Lower leg skin (tissue), 4 donors: ENCODE results near the gene KLHL24. TPM values are rescaled to one million over a fixed set of nuclear protein-coding genes. Genes with fewer than 3 reads are reported as not detected.
"Not testable (repeated sequence)": the region's sequence is repeated elsewhere in the genome, so short reads cannot be mapped to it uniquely, and the experiment has no call there.

ENCODE experiments used
- DNase-seq, 2 donors: peaks; one replicate each; pipeline ENCODE4 v3.0.0-alpha.2; 2019; ENCODE audit warnings: low spot score in 2 of 2
- H3K4me3 ChIP-seq: fragments of 200-600 bp; sonication (generic); 2 replicates; pipeline ENCODE4 v1.5.1; 2017; ENCODE audit warnings: mild to moderate bottlenecking, low read depth; ENCODE audit not compliant: poor library complexity, severe bottlenecking
- CTCF ChIP-seq, 3 donors: fragments of 450-650 bp; IDR thresholded peaks; one replicate each; pipeline ENCODE4 v1.5.1; 2016; ENCODE audit warnings: antibody characterized with exemption in 3 of 3, mild to moderate bottlenecking in 3 of 3, moderate library complexity in 2 of 3
- POLR2A ChIP-seq, 2 donors: fragments of 450-650 bp; IDR thresholded peaks; one replicate each; pipeline ENCODE4 v1.6.1; 2016 to 2017; ENCODE audit warnings: antibody characterized with exemption in 2 of 2, mild to moderate bottlenecking in 1 of 2, moderate library complexity in 1 of 2
- WGBS, 2 donors: methylation state at CpG; one replicate each; pipeline ENCODE4 v1.1.5; 2018; 5-methylcytosine and 5-hydroxymethylcytosine counted together
- intact Hi-C: fragments of 100-400 bp; cut with DNase I; formaldehyde crosslinking; loops from one replicate; pipeline ENCODE4 v1.15.0; 2023; ENCODE audit warnings: low total_unique reads
- total RNA-seq, 4 donors: library from RNA; depleted of rRNA; stranded (reverse); fragments of >200 nt; gene quantifications; one replicate each; pipeline ENCODE4 v1.1.0, GENCODE V29; 2016

The KLHL24 gene
- total RNA-seq, 4 donors from 2014 or later = 58.7 to 132 (median 103) TPM

GRCh38 chr3:183687705-183688104, 52.3 kb downstream of the KLHL24 start:
- intact Hi-C loops = no loop called here
- WGBS, 2 donors = 85 to 89% methylated on average over 6 of the region's 6 CpGs
- DNase-seq = no peak
- no peak for TF ChIP-seq POLR2A (IDR thresholded peaks at IDR 0.05)
- no peak overlapping the region for H3K4me3 ChIP-seq

- no peak for DNase-seq
- no peak overlapping the region for H3K4me3 ChIP-seq
- intact Hi-C loops = no loop called here
- WGBS, 2 donors = 57 to 66% methylated on average over 3 of the region's 3 CpGs
- TF ChIP-seq CTCF (IDR thresholded peaks at IDR 0.05) = no peak
- no peak for TF ChIP-seq POLR2A (IDR thresholded peaks at IDR 0.05)
These were observed 53.5 kb downstream of the KLHL24 start for GRCh38 chr3:183688874-183689273.

- intact Hi-C loops, DNase-seq, H3K4me3 ChIP-seq: not testable (repeated sequence)
- 92 to 99% methylated on average over 5 of the region's 5 CpGs for WGBS, 2 donors
These were observed 54.2 kb downstream of the KLHL24 start for GRCh38 chr3:183689621-183690020.

- H3K4me3 ChIP-seq = no peak overlapping the region
- no peak for DNase-seq
- intact Hi-C loops = no loop called here
- TF ChIP-seq CTCF (IDR thresholded peaks at IDR 0.05) (no peak), POLR2A (IDR thresholded peaks at IDR 0.05) (no peak)
- 93 to 94% methylated on average over 11 of the region's 11 CpGs for WGBS, 2 donors
These were observed 55.1 kb downstream of the KLHL24 start for GRCh38 chr3:183690402-183690995.

GRCh38 chr3:183692436-183692835, 57.0 kb downstream of the KLHL24 start:
- H3K4me3 ChIP-seq = no peak overlapping the region
- intact Hi-C loops = no loop called here
- WGBS, 2 donors = 96% methylated on average over 10 of the region's 10 CpGs
- DNase-seq = no peak
- TF ChIP-seq POLR2A (IDR thresholded peaks at IDR 0.05) = no peak
- TF ChIP-seq CTCF (IDR thresholded peaks at IDR 0.05) = no peak

- H3K4me3 ChIP-seq = no peak overlapping the region
- WGBS, 2 donors = 94 to 95% methylated on average over 7 of the region's 7 CpGs
- DNase-seq = no peak
- no peak for TF ChIP-seq POLR2A (IDR thresholded peaks at IDR 0.05)
- TF ChIP-seq CTCF (IDR thresholded peaks at IDR 0.05) = no peak
- intact Hi-C loops = loop anchor here (5.0 kb wide), 1 partner anchor 1112 kb away; no protein-coding TSS in a partner anchor
These were observed 60.3 kb downstream of the KLHL24 start for GRCh38 chr3:183695569-183696364.
